ENCODE results near the gene VPS26C.

VPS26C gene

GRCh38 chr21:37263827-37264600, 3.1 kb downstream of the VPS26C start:
- DNase-seq, result no peak

- DNase-seq, result no peak
Observed at GRCh38 chr21:37259426-37259825, 7.7 kb downstream of the VPS26C start.

GRCh38 chr21:37257967-37258877, 8.9 kb downstream of the VPS26C start:
- peak; percentile 69 for DNase-seq

GRCh38 chr21:37257511-37257966, 9.6 kb downstream of the VPS26C start:
- no peak for DNase-seq

GRCh38 chr21:37253991-37254390, 13.1 kb downstream of the VPS26C start:
- DNase-seq, result no peak

- DNase-seq, result no peak
Observed at GRCh38 chr21:37251294-37251634, 15.9 kb downstream of the VPS26C start.

- DNase-seq, result no peak
Observed at GRCh38 chr21:37249112-37249904, 17.8 kb downstream of the VPS26C start.

- DNase-seq, result no peak
Observed at GRCh38 chr21:37248298-37248697, 18.8 kb downstream of the VPS26C start.

GRCh38 chr21:37245151-37245550, 22.0 kb downstream of the VPS26C start:
- DNase-seq, result no peak

GRCh38 chr21:37244501-37245095, 22.5 kb downstream of the VPS26C start:
- no peak for DNase-seq

GRCh38 chr21:37243961-37244360, 23.2 kb downstream of the VPS26C start:
- no peak for DNase-seq

- no peak for DNase-seq
Observed at GRCh38 chr21:37241426-37241825, 25.7 kb downstream of the VPS26C start.

GRCh38 chr21:37240978-37241377, 26.2 kb downstream of the VPS26C start:
- no peak for DNase-seq

- DNase-seq, result no peak
Observed at GRCh38 chr21:37237764-37238163, 29.4 kb downstream of the VPS26C start.

GRCh38 chr21:37237346-37237745, 29.8 kb downstream of the VPS26C start:
- DNase-seq, result no peak

- DNase-seq, result no peak
Observed at GRCh38 chr21:37233551-37234146, 33.5 kb downstream of the VPS26C start.

- DNase-seq, result no peak
Observed at GRCh38 chr21:37232274-37233018, 34.7 kb downstream of the VPS26C start.

- DNase-seq, result no peak
Observed at GRCh38 chr21:37231671-37232070, 35.5 kb downstream of the VPS26C start.

GRCh38 chr21:37231249-37231645, 35.9 kb downstream of the VPS26C start:
- DNase-seq, result no peak

- DNase-seq, result no peak
Observed at GRCh38 chr21:37230632-37231248, 36.4 kb downstream of the VPS26C start.

GRCh38 chr21:37228003-37228400, 39.1 kb downstream of the VPS26C start:
- no peak for DNase-seq
